RWPE1 (cell line): Measurements from ENCODE around the gene IRF7.

Source experiments
- CTCF ChIA-PET: fragments of 350-600 bp; sonication (Branson Sonifier 250); formaldehyde crosslinking; extraction: SDS; loops from one replicate; lab custom pipeline; 2021; lab: Yijun Ruan, JAX
- POLR2A ChIA-PET: fragments of 400-600 bp; formaldehyde crosslinking; extraction: SDS; loops from one replicate; lab custom pipeline; 2020; ENCODE audit warnings: antibody characterized with exemption; ENCODE audit not compliant: low non-redundant PET; lab: Yijun Ruan, JAX
- DNase-seq: peaks from one replicate; pipeline ENCODE4 v3.0.0; 2012; ENCODE audit warnings: low spot score
- H3K27ac ChIP-seq: fragments of 450-650 bp; 2 replicates; pipeline ENCODE4 v1.5.1; 2017
- TF ChIP-seq, protein P1 (sequence below): fragments of 450-650 bp; conservative IDR thresholded peaks from 2 replicates; pipeline ENCODE4 v1.5.1; 2017; ENCODE audit warnings: low read depth, mild to moderate bottlenecking

The IRF7 gene

DNA sequence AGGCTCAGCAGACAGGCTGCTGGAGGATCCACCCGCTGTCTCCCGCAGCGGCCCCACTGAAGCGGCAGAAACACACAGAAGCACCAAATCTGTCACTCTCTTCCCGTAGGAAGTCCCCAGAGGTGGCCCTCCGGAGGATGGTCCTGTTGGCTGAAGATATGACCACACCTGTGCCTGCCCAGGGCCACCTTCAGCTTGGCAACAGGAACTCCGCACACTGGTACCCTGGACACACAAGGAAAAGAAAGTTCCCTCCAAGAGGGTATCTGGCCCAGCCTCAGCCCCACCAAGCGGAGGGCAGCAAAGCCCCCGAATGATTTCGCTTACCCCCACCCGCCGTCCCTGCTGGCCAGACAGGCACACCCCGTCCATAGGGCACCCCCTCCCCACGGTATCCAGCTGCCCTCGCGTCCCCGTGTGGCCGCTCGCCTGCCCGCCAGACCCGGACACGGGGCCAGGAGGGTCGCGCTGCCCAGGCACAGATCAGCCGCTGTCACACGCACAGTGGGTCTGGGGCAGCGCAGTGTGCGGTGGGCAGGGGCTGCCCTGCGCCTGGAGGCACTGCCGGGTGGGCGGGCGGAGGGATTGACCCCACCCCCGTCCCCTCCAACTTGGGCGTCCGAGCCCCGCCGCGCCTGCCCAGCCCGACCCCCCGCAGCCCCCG lies 48.0 kb downstream of the IRF7 start:
- ChIA-PET POLR2A (interaction anchor here (0.5 kb wide), 1 partner anchor 71 kb away, joined by 5 read pairs; no protein-coding TSS in a partner anchor), CTCF (interaction anchor here (0.5 kb wide), 1 partner anchor 19 kb away, joined by 3 read pairs; no protein-coding TSS in a partner anchor)
- H3K27ac ChIP-seq: peak overlapping the region; percentile 86
- DNase-seq: no peak
- TF ChIP-seq, protein P1, sequence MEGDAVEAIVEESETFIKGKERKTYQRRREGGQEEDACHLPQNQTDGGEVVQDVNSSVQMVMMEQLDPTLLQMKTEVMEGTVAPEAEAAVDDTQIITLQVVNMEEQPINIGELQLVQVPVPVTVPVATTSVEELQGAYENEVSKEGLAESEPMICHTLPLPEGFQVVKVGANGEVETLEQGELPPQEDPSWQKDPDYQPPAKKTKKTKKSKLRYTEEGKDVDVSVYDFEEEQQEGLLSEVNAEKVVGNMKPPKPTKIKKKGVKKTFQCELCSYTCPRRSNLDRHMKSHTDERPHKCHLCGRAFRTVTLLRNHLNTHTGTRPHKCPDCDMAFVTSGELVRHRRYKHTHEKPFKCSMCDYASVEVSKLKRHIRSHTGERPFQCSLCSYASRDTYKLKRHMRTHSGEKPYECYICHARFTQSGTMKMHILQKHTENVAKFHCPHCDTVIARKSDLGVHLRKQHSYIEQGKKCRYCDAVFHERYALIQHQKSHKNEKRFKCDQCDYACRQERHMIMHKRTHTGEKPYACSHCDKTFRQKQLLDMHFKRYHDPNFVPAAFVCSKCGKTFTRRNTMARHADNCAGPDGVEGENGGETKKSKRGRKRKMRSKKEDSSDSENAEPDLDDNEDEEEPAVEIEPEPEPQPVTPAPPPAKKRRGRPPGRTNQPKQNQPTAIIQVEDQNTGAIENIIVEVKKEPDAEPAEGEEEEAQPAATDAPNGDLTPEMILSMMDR: no peak

DNA sequence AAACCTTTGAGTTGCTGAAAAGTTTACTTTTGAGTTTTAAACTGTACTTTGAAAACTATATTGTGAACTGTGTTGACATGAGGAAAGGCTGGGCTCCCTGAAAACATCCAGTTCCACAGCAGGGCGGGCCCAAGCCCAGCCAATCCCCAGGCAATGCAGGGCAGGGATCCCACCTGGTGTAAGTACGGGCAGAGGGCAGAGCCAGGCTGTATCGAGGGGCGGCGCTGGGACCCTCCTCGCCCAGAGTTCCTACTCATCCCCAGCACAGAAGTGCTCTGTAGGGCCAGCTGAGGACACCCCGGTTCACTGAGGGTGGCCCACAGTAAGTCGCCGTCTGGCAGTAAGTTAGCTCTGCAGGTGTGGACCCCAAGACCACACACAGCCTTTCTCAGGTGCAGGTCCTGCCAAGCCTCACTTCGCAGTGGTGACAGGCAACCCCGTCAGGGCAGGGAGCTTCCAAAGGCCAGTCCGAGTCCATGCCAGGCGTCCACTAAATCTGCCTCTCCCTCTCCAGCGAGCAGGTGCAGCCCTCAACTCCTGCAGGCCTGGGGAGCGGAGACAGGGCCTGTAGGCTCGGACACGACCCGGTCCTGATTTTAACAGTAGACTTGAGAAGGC lies 48.6 kb downstream of the IRF7 start:
- DNase-seq: no peak
- peak overlapping the region; percentile 86 for H3K27ac ChIP-seq
- POLR2A ChIA-PET: interaction anchor here (0.5 kb wide), 1 partner anchor 241 kb away, joined by 3 read pairs; no protein-coding TSS in a partner anchor
- TF ChIP-seq, protein P1: no peak
- CTCF ChIA-PET: interaction anchor here (0.5 kb wide), 1 partner anchor 18 kb away, joined by 3 read pairs; no protein-coding TSS in a partner anchor

DNA sequence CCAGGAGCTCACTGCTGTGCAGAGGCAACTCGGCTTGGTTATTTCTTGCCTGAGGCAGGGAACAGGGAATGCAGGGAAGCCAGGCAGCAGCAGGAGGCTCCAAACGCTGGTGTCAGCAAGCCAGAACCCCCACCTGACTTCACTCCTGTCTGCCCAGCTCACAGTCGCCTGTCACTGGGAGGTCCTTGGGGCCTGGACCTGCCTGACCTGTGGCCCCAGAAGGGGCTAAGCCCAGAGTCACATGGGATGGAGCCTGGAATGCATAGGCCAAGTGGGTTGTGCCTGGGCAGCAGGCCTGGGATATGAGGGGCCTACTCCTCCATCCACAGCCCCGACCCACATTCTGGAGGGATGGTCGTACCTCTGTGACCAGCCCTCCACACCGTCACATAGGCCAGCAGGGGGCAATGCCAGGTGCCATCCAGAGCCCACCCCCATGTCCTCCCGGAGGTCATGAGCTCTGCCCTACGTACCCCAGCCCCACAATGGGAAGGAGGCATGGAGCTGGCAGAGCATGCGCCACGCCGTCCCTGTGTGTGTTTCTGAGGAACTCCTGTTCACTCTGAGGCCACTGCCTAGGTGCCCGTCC lies 49.7 kb downstream of the IRF7 start:
- TF ChIP-seq, protein P1: no peak
- ChIA-PET POLR2A (interaction anchor here (0.7 kb wide), 1 partner anchor 10 kb away, joined by 3 read pairs; no protein-coding TSS in a partner anchor), CTCF (interaction anchor here (0.6 to 1.3 kb wide), 2 partner anchors 12 to 76 kb away, joined by 3 to 5 read pairs; no protein-coding TSS in a partner anchor)
- no peak for DNase-seq
- peak overlapping the region; percentile 86 for H3K27ac ChIP-seq

DNA sequence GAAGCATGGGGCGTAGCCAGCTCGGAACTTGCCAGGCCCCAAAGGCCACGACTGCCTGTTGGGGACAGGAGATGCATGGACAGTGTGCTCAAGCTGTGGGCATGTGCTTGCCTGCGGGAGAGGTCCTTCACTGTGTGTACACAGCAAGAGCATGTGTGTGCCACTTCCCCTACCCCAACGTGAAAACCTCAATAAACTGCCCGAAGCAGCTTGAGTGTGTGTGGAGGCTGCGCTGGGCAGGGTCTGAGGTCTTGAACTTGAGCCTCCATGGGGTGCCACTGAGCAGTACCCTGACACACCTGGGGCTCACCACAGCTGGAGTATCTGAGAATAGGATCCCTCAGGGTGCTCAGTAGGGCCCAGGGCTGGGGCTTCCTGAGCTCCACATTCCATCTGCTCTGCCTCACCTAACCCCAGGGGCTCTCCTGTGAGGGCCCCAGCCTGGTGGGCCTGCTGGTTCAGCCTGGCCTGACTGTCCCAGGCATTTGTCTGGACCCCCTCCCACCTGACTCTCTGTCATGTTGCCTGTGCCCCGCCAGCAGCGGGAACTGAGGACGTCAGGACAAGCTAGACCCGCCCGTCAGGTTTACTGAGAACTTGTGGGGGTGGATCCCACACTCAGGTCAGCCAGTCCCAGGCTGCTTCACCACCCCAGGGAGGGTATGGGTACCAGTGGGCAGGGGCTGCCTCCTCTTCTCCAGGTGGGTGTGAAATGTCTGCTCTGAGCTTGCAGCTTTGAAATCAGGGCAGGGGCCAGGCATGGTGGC lies 51.8 kb downstream of the IRF7 start:
- TF ChIP-seq, protein P1: no peak

DNA sequence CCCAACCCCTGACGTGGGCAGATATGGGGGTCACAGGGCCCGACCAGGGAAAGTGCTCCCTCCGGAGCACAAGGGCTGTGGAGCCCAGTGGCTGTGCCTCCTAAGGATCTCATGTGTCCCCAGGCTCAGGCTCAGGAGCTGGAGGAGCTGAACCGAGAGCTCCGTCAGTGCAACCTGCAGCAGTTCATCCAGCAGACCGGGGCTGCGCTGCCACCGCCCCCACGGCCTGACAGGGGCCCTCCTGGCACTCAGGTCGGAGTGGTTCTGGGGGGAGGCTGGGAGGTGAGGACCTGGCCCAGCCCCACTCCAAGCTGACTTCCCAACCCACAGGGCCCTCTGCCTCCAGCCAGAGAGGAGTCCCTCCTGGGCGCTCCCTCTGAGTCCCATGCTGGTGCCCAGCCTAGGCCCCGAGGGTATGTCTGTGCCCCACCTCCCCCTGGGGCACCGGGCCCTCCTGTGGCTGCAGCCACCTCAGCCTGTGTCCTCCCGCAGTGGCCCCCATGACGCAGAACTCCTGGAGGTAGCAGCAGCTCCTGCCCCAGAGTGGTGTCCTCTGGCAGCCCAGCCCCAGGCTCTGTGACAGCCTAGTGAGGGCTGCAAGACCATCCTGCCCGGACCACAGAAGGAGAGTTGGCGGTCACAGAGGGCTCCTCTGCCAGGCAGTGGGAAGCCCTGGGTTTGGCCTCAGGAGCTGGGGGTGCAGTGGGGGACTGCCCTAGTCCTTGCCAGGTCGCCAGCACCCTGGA lies 52.5 kb downstream of the IRF7 start:
- peak overlapping the region; percentile 86 for H3K27ac ChIP-seq
- ChIA-PET CTCF (interaction anchor here (0.6 to 1.5 kb wide), 2 partner anchors 8 to 184 kb away, joined by 3 to 12 read pairs; no protein-coding TSS in a partner anchor), POLR2A (no interaction called here)
- no peak for DNase-seq
- TF ChIP-seq, protein P1: no peak

More for the DNA sequence above, 51.8 kb downstream of the IRF7 start:
- H3K27ac ChIP-seq: peak overlapping the region; percentile 86
- DNase-seq: no peak
- CTCF ChIA-PET: interaction anchor here (0.6 to 1.5 kb wide), 2 partner anchors 9 to 184 kb away, joined by 3 to 12 read pairs; no protein-coding TSS in a partner anchor
- POLR2A ChIA-PET: interaction anchor here (0.6 kb wide), 1 partner anchor 9 kb away, joined by 3 read pairs; no protein-coding TSS in a partner anchor
